Chondrocyte (in vitro differentiated cells): Measurements from ENCODE around the gene GRIN2C. TPM values are rescaled to one million over a fixed set of nuclear protein-coding genes. Genes with fewer than 3 reads are reported as not detected.
"Not testable (repeated sequence)": the region's sequence is repeated elsewhere in the genome, so short reads cannot be mapped to it uniquely, and the experiment has no call there.

Experiments used
- DNase-seq: peaks from one replicate; pipeline ENCODE4 v3.0.0; 2021; ENCODE audit warnings: mixed read lengths, low spot score
- H3K27ac Mint-ChIP-seq: one replicate; pipeline ENCODE4 v1.8.0; 2021; ENCODE audit warnings: mild to moderate bottlenecking, moderate library complexity, mixed read lengths; ENCODE audit not compliant: unreplicated experiment
- H3K27me3 Mint-ChIP-seq: 2 replicates; pipeline ENCODE4 v1.8.0; 2021; ENCODE audit warnings: low read depth, mixed read lengths
- H3K36me3 Mint-ChIP-seq: 2 replicates; pipeline ENCODE4 v1.8.0; 2021; ENCODE audit warnings: low read depth, mixed read lengths
- H3K4me1 Mint-ChIP-seq: 2 replicates; pipeline ENCODE4 v1.8.0; 2021; ENCODE audit warnings: low read depth, mild to moderate bottlenecking, mixed read lengths
- H3K4me3 Mint-ChIP-seq: one replicate; pipeline ENCODE4 v1.8.0; 2021; ENCODE audit warnings: mild to moderate bottlenecking, moderate library complexity, mixed read lengths; ENCODE audit not compliant: unreplicated experiment
- H3K9me3 Mint-ChIP-seq: 2 replicates; pipeline ENCODE4 v1.8.0; 2021; ENCODE audit warnings: low read depth, mixed read lengths
- long read RNA-seq: library from polyadenylated mRNA; stranded (forward); transcript quantifications from one replicate; pipeline ENCODE4 v2.0.0, GENCODE V29; 2021
- total RNA-seq: library from RNA; stranded (reverse); gene quantifications from 3 replicates; pipeline ENCODE4 v1.2.1, GENCODE V29; 2021
- TF ChIP-seq, protein P1 (sequence below): fragments of 200-600 bp; sonication (generic); IDR thresholded peaks from 2 replicates; pipeline ENCODE4 v1.5.0; 2021; ENCODE audit warnings: antibody characterized with exemption, mild to moderate bottlenecking, moderate library complexity

The GRIN2C gene
- 0.07 to 0.28 TPM in 2 of 3 replicates, not detected in the other for total RNA-seq
- long read RNA-seq = 0 reads

DNA sequence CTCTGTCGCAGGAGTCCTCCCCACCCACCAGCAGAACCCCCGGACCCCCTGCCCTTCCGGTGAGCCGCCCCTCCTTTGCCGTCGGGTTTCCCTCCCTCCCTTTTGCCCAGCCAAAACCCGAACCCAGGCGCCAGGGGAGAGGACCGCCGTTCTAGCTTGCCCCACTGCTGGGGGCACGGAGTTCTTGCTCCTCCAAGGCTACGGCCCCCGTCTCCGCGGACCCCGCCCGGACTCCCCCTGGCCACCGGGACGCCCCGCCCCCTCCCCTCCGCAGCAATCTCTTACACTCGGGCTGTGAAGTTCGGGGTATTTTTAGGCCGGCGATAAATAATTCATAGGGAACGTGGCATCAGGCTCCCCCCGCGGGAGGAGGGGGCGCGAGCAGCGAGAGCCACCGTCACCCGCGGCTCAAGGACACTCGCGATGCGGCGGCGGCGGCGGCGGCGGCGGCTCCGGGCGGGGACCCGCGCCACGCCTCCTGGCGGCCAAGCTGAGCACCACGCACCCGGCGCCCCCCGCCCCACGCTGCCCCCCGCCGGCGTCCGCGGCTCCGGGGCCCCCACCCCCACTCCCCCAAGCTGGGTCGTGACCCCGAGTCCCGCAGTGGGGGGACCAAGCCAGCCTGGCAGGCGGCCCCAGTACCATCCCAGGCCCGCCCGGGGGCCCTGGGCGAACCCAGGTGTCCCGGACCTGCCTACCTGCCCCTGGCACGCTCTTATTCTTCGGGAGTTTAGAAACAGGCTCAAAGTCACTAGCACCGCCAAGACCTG, at the start of gene GRIN2C:
GRIN2C (minus strand) TSS at position 427 of the 770 bp plus-strand sequence. CDS start 4,793 bp downstream, outside the sequence.
- Mint-ChIP-seq H3K4me1 (peaks cover 14% of the 10 kb centered on the region), H3K27me3 (peaks cover 48% of the 10 kb centered on the region), H3K36me3 (peaks cover 9% of the 10 kb centered on the region), H3K27ac (no peak within 1 kb of the TSS), H3K9me3 (no peaks in the 10 kb centered on the region), H3K4me3 (peak within 1 kb of the TSS; percentile 38)
- TF ChIP-seq, protein P1, sequence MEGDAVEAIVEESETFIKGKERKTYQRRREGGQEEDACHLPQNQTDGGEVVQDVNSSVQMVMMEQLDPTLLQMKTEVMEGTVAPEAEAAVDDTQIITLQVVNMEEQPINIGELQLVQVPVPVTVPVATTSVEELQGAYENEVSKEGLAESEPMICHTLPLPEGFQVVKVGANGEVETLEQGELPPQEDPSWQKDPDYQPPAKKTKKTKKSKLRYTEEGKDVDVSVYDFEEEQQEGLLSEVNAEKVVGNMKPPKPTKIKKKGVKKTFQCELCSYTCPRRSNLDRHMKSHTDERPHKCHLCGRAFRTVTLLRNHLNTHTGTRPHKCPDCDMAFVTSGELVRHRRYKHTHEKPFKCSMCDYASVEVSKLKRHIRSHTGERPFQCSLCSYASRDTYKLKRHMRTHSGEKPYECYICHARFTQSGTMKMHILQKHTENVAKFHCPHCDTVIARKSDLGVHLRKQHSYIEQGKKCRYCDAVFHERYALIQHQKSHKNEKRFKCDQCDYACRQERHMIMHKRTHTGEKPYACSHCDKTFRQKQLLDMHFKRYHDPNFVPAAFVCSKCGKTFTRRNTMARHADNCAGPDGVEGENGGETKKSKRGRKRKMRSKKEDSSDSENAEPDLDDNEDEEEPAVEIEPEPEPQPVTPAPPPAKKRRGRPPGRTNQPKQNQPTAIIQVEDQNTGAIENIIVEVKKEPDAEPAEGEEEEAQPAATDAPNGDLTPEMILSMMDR = peak; percentile 75
- no peak for DNase-seq

DNA sequence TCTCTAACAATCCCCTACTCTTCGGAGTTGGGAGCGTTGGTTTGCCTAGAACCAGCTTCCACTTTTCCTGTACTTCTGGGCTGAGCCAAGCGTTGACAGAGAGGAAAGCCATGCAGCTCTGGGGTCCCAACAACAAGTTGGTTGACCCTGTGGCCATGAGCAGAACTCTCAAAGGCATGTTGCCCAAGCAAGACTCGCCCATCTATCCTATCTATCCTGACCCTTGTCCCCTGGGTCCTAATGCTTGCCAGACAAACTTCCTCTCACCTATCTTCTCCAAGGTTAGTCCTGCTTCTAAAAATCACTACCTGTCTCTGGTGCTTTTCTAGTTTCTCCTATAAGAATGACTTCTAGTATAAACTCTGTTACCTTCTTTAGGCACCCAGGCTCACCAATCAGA, 49.4 kb upstream of the GRIN2C start:
- H3K9me3 Mint-ChIP-seq, H3K4me3 Mint-ChIP-seq, H3K4me1 Mint-ChIP-seq, H3K27ac Mint-ChIP-seq, DNase-seq, H3K36me3 Mint-ChIP-seq: not testable (repeated sequence)
- H3K27me3 Mint-ChIP-seq = peaks cover 36% of the 10 kb centered on the region

DNA sequence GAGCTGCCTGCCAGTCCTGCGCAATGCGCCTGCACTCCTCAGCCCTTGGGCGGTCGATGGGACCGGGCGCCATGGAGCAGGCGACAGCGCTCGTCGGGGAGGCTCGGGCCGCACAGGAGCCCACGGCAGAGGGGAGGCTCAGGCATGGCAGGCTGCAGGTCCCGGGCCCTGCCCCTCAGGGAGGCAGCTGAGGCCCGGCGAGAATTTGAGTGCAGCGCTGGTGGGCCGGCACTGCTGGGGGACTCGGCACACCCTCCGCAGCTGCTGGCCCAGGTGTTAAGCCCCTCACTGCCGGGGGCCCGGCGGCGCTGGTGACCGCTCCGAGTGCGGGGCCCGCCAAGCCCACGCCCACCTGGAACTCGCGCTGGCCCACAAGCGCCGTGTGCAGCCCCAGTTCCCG, 47.3 kb upstream of the GRIN2C start:
- Mint-ChIP-seq H3K4me3 (no peak overlapping the region), H3K4me1 (no peaks in the 10 kb centered on the region), H3K36me3 (no peaks in the 10 kb centered on the region), H3K27me3 (peaks cover 39% of the 10 kb centered on the region), H3K27ac (no peak overlapping the region), H3K9me3 (no peaks in the 10 kb centered on the region)
- DNase-seq = no peak
- TF ChIP-seq, protein P1 = no peak

DNA sequence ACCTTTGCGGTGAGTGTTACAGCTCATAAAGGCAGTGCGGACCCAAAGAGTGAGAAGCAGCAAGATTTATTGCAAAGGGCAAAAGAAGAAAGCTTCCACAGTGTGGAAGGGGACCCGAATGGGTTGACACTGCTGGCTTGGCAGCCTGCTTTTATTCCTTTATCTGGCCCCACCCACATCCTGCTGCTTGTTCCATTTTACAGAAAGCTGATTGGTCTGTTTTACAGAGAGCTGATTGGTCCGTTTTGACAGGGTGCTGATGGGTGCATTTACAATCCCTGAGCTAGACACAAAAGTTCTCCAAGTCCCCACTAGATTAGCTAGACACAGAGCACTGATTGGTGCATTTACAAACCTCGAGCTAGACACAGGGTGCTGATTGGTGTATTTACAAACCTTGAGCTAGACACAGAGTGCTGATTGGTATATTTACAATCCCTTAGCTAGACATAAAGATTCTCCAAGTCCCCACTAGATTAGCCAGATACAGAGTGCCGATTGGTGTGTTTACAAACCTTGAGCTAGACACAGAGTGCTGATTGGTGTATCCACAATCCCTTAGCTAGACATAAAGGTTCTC, 46.6 kb upstream of the GRIN2C start:
- H3K9me3 Mint-ChIP-seq, H3K36me3 Mint-ChIP-seq, DNase-seq, H3K27ac Mint-ChIP-seq, H3K4me3 Mint-ChIP-seq, H3K4me1 Mint-ChIP-seq: not testable (repeated sequence)
- peaks cover 42% of the 10 kb centered on the region for H3K27me3 Mint-ChIP-seq

DNA sequence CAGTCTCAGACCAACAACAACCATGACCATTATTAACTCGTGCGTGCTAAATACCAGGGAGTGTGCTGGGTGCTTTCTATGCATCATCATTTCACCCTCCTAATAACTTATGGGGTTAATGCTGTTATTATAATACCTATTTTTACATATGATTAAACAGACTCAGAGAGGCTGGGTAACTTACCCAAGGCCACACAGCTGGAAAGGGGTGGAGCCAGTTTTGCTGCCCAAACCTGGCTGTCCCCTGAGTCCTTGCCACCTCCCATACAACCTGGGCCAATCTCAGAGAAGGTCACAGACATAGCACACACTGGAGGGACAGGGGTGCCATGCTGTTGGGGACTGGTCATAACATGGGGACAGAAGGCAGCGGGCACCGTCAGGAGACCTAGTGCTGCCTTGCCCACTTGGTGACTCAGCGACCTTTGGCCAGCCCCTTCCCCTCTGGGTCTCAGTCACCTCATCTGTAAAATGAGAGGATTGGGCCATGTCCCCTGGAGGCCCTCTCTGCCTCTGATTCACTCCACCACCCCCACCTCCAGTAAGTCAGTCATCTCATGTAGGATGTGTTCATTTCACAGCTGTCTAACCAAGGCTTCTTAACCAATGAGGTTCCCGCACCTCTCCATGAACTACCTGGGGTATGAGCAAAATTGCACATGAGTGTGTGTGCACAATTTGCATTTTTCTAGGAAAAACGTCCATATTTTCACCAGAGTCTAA, 45.2 kb upstream of the GRIN2C start:
- DNase-seq = no peak
- Mint-ChIP-seq H3K9me3 (no peaks in the 10 kb centered on the region), H3K4me1 (no peaks in the 10 kb centered on the region), H3K27me3 (peaks cover 40% of the 10 kb centered on the region), H3K36me3 (no peaks in the 10 kb centered on the region), H3K4me3 (no peak overlapping the region), H3K27ac (no peak overlapping the region)
- TF ChIP-seq, protein P1 = no peak

DNA sequence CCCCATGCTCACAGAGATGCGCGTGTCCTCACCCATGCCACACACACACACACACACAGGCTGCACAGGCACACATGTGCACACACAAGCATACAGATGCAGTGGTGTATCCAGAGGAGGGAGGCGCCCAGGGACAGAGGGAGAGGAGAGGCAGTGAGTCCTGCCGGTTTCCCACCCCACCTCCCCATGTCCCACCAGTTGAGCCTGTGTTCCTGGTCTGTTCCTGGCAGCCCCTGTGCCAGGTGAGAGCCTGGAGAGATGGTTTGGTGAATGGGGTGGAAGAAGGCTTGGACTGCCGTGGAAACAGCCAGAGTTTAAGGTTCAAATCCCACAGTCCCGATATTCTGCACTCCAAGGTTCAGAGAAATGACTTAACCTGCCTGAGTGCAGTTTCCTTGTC, 44.0 kb upstream of the GRIN2C start:
- TF ChIP-seq, protein P1 = no peak
- Mint-ChIP-seq H3K36me3 (no peaks in the 10 kb centered on the region), H3K4me1 (no peaks in the 10 kb centered on the region), H3K27me3 (peaks cover 36% of the 10 kb centered on the region), H3K9me3 (no peaks in the 10 kb centered on the region), H3K27ac (no peak overlapping the region), H3K4me3 (no peak overlapping the region)
- DNase-seq = no peak
